Ovary (tissue), 9 donors: ENCODE data around the gene AGAP5. TPM values are rescaled to one million over a fixed set of nuclear protein-coding genes. Genes with fewer than 3 reads are reported as not detected.

Experiments
- DNase-seq, 5 donors: peaks; one replicate each; pipeline ENCODE4 v3.0.0-alpha.2; 2019 to 2020
- H3K27ac ChIP-seq, 2 donors: fragments of 200-600 bp; one replicate each; pipeline versions ENCODE4 v1.5.1 to v1.8.0; 2019 to 2022
- H3K27me3 ChIP-seq: fragments of 200-600 bp; one replicate; pipeline ENCODE4 v1.8.0; 2022
- H3K36me3 ChIP-seq: fragments of 200-600 bp; sonication (generic); one replicate; pipeline ENCODE4 v1.5.1; 2019
- H3K4me1 ChIP-seq: one replicate; pipeline ENCODE4 v1.8.1; 2013; ENCODE audit warnings: mild to moderate bottlenecking, moderate library complexity; ENCODE audit not compliant: insufficient read depth
- H3K4me3 ChIP-seq: fragments of 200-600 bp; sonication (generic); one replicate; pipeline ENCODE4 v1.5.1; 2017
- H3K9me3 ChIP-seq, 2 donors: fragments of 200-600 bp in 1 of 2; sonication (generic) in 1 of 2; one replicate each; pipeline versions ENCODE4 v1.5.1 to v1.8.1; 2013 to 2019; ENCODE audit warnings: mild to moderate bottlenecking in 1 of 2, moderate library complexity in 1 of 2
- CTCF ChIP-seq, 3 donors: fragments of 450-650 bp in 2 of 3; fragments of 200-600 bp in 1 of 3; IDR thresholded peaks; one replicate each; pipeline versions ENCODE4 v1.5.1 to v1.8.0; 2016 to 2022; ENCODE audit warnings: antibody characterized with exemption in 3 of 3, mild to moderate bottlenecking in 1 of 3
- EP300 ChIP-seq: sonication (generic); formaldehyde crosslinking; IDR thresholded peaks from one replicate; pipeline ENCODE4 v1.6.1; 2017; ENCODE audit warnings: antibody characterized with exemption
- POLR2A ChIP-seq: fragments of 450-650 bp; IDR thresholded peaks from one replicate; pipeline ENCODE4 v1.6.1; 2017; ENCODE audit warnings: antibody characterized with exemption, mild to moderate bottlenecking, moderate library complexity
- WGBS, 3 donors: extraction: QIAGEN DNeasy Blood & Tissue Kit in 1 of 3; methylation state at CpG; one replicate each; pipeline versions ENCODE4 v1.1.5 to v1.1.7; 2013 to 2017; 5-methylcytosine and 5-hydroxymethylcytosine counted together
- intact Hi-C, 4 donors: fragments of 100-400 bp; cut with DNase I; formaldehyde crosslinking; loops; one replicate each; pipeline versions ENCODE4 v1.11.0 to v1.15.1; 2022 to 2023
- polyA plus RNA-seq, 2 donors: library from polyadenylated mRNA; stranded (reverse); fragments of 200-250 nt in 1 of 2; fragments of 350-450 nt in 1 of 2; fragmentation: Illumina TruSeq in 1 of 2; extraction: RNeasy Lipid Tissue Mini Kit (QIAGEN cat#74804) in 1 of 2; gene quantifications; one replicate each; pipeline ENCODE4 v1.2.3, GENCODE V29; 2013 to 2014
- total RNA-seq, 7 donors: library from RNA; depleted of rRNA in 2 of 7; stranded (reverse); fragments of >200 nt in 2 of 7; fragmentation: NEBNext Ultra II Directional in 3 of 7; extraction: Animal tissue kit (Norgen Biotek cat#: 25700) in 3 of 7; gene quantifications; one replicate each; pipeline versions ENCODE4 v1.1.0 to v1.2.4, GENCODE V29; 2016 to 2023
- donor health status: DM: no; HTN: no; CAD: no; lungs with moderate emphysema.
- donor health status: DM: no; HTN: no; CAD: no.
- donor health status: Bipolar disorder and iron deficiency.
- donor health status: DM: yes; HTN: yes; CAD: no.
- donor health status: DM: no; HTN: no; CAD: no.
- donor health status: DM: yes; HTN: yes; CAD: no.

AGAP5 gene
- total and polyA plus RNA-seq, 9 donors = 2.0 to 11.1 (median 6.6) TPM

GRCh38 chr10:73634421-73634820 lies 63.5 kb downstream of the AGAP5 start:
- TF ChIP-seq CTCF (IDR thresholded peaks at IDR 0.05) (no peak), POLR2A (no peak), EP300 (no peak)
- no peak for DNase-seq
- intact Hi-C loops = loop anchor here in 1 of 4 donors (5.0 kb wide), 1 partner anchor 97 kb away; no protein-coding TSS in a partner anchor

GRCh38 chr10:73629165-73629564 lies 68.7 kb downstream of the AGAP5 start:
- Histone ChIP-seq H3K4me3 (no peak overlapping the region), H3K9me3 (no peaks in the 10 kb centered on the region), H3K27me3 (no peaks in the 10 kb centered on the region), H3K27ac (no peak overlapping the region), H3K4me1 (peaks cover 2% of the 10 kb centered on the region), H3K36me3 (no peaks in the 10 kb centered on the region)
- intact Hi-C loops = no loop called here
- DNase-seq = no peak
- WGBS, 3 donors = 91 to 95% (median 92%) methylated on average over 5 of the region's 5 CpGs
- no peak for TF ChIP-seq POLR2A
- no peak for TF ChIP-seq CTCF (IDR thresholded peaks at IDR 0.05)
- TF ChIP-seq EP300 = no peak

More at GRCh38 chr10:73634421-73634820, 63.5 kb downstream of the AGAP5 start:
- Histone ChIP-seq H3K4me3 (no peak overlapping the region), H3K4me1 (no peaks in the 10 kb centered on the region), H3K36me3 (no peaks in the 10 kb centered on the region), H3K9me3 (no peaks in the 10 kb centered on the region), H3K27me3 (no peaks in the 10 kb centered on the region), H3K27ac (no peak overlapping the region)
- 20 to 47% (median 21%) methylated on average over 5 of the region's 5 CpGs for WGBS, 3 donors

GRCh38 chr10:73628405-73628804 lies 69.5 kb downstream of the AGAP5 start:
- Histone ChIP-seq H3K36me3 (no peaks in the 10 kb centered on the region), H3K4me3 (no peak overlapping the region), H3K4me1 (peaks cover 2% of the 10 kb centered on the region), H3K27ac (no peak overlapping the region), H3K9me3 (no peaks in the 10 kb centered on the region), H3K27me3 (no peaks in the 10 kb centered on the region)
- TF ChIP-seq EP300 = no peak
- TF ChIP-seq CTCF (IDR thresholded peaks at IDR 0.05) = no peak
- TF ChIP-seq POLR2A = no peak
- DNase-seq = no peak
- intact Hi-C loops = no loop called here
- WGBS, 3 donors = 54 to 58% (median 56%) methylated on average over 7 of the region's 7 CpGs

- Histone ChIP-seq H3K27ac (no peak overlapping the region), H3K36me3 (no peaks in the 10 kb centered on the region), H3K4me1 (peaks cover 2% of the 10 kb centered on the region), H3K9me3 (no peaks in the 10 kb centered on the region), H3K4me3 (no peak overlapping the region), H3K27me3 (no peaks in the 10 kb centered on the region)
- no peak for DNase-seq
- 83 to 93% (median 87%) methylated on average over 6 of the region's 6 CpGs for WGBS, 3 donors
- intact Hi-C loops = no loop called here
- TF ChIP-seq POLR2A (no peak), EP300 (no peak), CTCF (IDR thresholded peaks at IDR 0.05) (no peak)
Observed at GRCh38 chr10:73627300-73627699, 70.6 kb downstream of the AGAP5 start.
